Smooth muscle cell (in vitro differentiated cells): ENCODE data around the gene BASP1. TPM values are rescaled to one million over a fixed set of nuclear protein-coding genes. Genes with fewer than 3 reads are reported as not detected.

Source experiments
- DNase-seq: peaks from one replicate; lab custom pipeline; 2025; ENCODE audit not compliant: unreplicated experiment; lab: John Stamatoyannopoulos, UW
- H2AFZ ChIP-seq: fragments of 200-600 bp; sonication (generic); 2 replicates; pipeline ENCODE4 v1.6.0; 2016; ENCODE audit warnings: antibody characterized with exemption, low read depth, mild to moderate bottlenecking
- H3F3A ChIP-seq: fragments of 200-600 bp; sonication (generic); 2 replicates; pipeline ENCODE4 v1.6.0; 2017; ENCODE audit warnings: antibody characterized with exemption, low read depth
- H3K27ac ChIP-seq: fragments of 200-600 bp; sonication (generic); 2 replicates; pipeline ENCODE4 v1.5.1; 2016; ENCODE audit warnings: low read depth, mild to moderate bottlenecking
- H3K27me3 ChIP-seq: fragments of 200-600 bp; sonication (generic); 2 replicates; pipeline ENCODE4 v1.6.1; 2016; ENCODE audit warnings: low read depth, mild to moderate bottlenecking
- H3K36me3 ChIP-seq: fragments of 200-600 bp; sonication (generic); 2 replicates; pipeline ENCODE4 v1.5.1; 2016; ENCODE audit warnings: low read depth
- H3K4me1 ChIP-seq: fragments of 200-600 bp; sonication (generic); 2 replicates; pipeline ENCODE4 v1.5.1; 2016; ENCODE audit warnings: low read depth
- H3K4me2 ChIP-seq: fragments of 200-600 bp; sonication (generic); 2 replicates; pipeline ENCODE4 v1.6.0; 2016; ENCODE audit warnings: mild to moderate bottlenecking
- H3K4me3 ChIP-seq: fragments of 200-600 bp; sonication (generic); 2 replicates; pipeline ENCODE4 v1.5.1; 2016; ENCODE audit warnings: mild to moderate bottlenecking
- H3K79me2 ChIP-seq: fragments of 200-600 bp; sonication (generic); 2 replicates; pipeline ENCODE4 v1.6.0; 2016; ENCODE audit warnings: low read depth, mild to moderate bottlenecking
- H3K9ac ChIP-seq: fragments of 200-600 bp; sonication (generic); 2 replicates; pipeline ENCODE4 v1.6.0; 2016; ENCODE audit warnings: low read depth
- H3K9me3 ChIP-seq: fragments of 200-600 bp; sonication (generic); replicated peaks from 2 replicates; pipeline ENCODE4 v1.5.1; 2016; ENCODE audit warnings: low read depth
- H4K20me1 ChIP-seq: fragments of 200-600 bp; sonication (generic); 2 replicates; pipeline ENCODE4 v1.6.0; 2016; ENCODE audit warnings: low read depth
- CTCF ChIP-seq: fragments of 200-600 bp; sonication (generic); IDR thresholded peaks from 2 replicates; pipeline ENCODE4 v1.5.1; 2017; ENCODE audit warnings: borderline replicate concordance, mild to moderate bottlenecking, antibody characterized with exemption; ENCODE audit not compliant: insufficient read depth, poor library complexity, severe bottlenecking
- WGBS: methylation state at CpG from one replicate; pipeline ENCODE4 v1.1.7; 2016; ENCODE audit warnings: low lambda C conversion rate; 5-methylcytosine and 5-hydroxymethylcytosine counted together
- polyA plus RNA-seq: library from polyadenylated mRNA; unstranded; fragments of >200 nt; fragmentation: Nextera tagmentation; extraction: Ambion mirVana; gene quantifications from 2 replicates; pipeline ENCODE4 v1.2.1, GENCODE V29; 2016
- total RNA-seq: library from RNA; depleted of rRNA; stranded (reverse); fragments of >200 nt; gene quantifications from 2 replicates; pipeline ENCODE4 v1.2.3, GENCODE V29; 2014

The BASP1 gene
- total and polyA plus RNA-seq, 2 experiments from 2014 or later: 194 to 304 TPM

GRCh38 chr5:17174965-17175364, 42.5 kb upstream of the BASP1 start:
- no peak overlapping the region for H2AFZ ChIP-seq
- TF ChIP-seq CTCF: no peak
- H4K20me1 ChIP-seq: no peaks in the 10 kb centered on the region
- no peak overlapping the region for H3K4me2 ChIP-seq
- H3F3A ChIP-seq: no peaks in the 10 kb centered on the region
- H3K27ac ChIP-seq: no peak overlapping the region
- DNase-seq: no peak
- H3K79me2 ChIP-seq: no peaks in the 10 kb centered on the region
- H3K9me3 ChIP-seq: no peaks in the 10 kb centered on the region
- no peaks in the 10 kb centered on the region for H3K36me3 ChIP-seq
- no peaks in the 10 kb centered on the region for H3K27me3 ChIP-seq
- H3K4me3 ChIP-seq: no peak overlapping the region
- H3K9ac ChIP-seq: no peak overlapping the region
- 60% methylated on average over 5 of the region's 5 CpGs for WGBS
- H3K4me1 ChIP-seq: peaks cover 3% of the 10 kb centered on the region

GRCh38 chr5:17177501-17178372, 39.7 kb upstream of the BASP1 start:
- no peak for DNase-seq
- no peak overlapping the region for H3K9ac ChIP-seq
- no peaks in the 10 kb centered on the region for H4K20me1 ChIP-seq
- H3K4me2 ChIP-seq: no peak overlapping the region
- WGBS: 50% methylated on average over 6 of the region's 6 CpGs
- no peak overlapping the region for H3K4me3 ChIP-seq
- peak overlapping the region; percentile 10 for H3K27ac ChIP-seq
- no peak for TF ChIP-seq CTCF
- no peaks in the 10 kb centered on the region for H3K27me3 ChIP-seq
- H3K4me1 ChIP-seq: no peaks in the 10 kb centered on the region
- no peaks in the 10 kb centered on the region for H3K9me3 ChIP-seq
- peaks cover 14% of the 10 kb centered on the region for H3F3A ChIP-seq
- H3K79me2 ChIP-seq: no peaks in the 10 kb centered on the region
- H3K36me3 ChIP-seq: no peaks in the 10 kb centered on the region
- no peak overlapping the region for H2AFZ ChIP-seq

GRCh38 chr5:17178373-17178675, 39.1 kb upstream of the BASP1 start:
- Histone ChIP-seq H3K27ac (peak overlapping the region; percentile 10), H3K9me3 (no peaks in the 10 kb centered on the region), H4K20me1 (no peaks in the 10 kb centered on the region), H2AFZ (no peak overlapping the region), H3K79me2 (no peaks in the 10 kb centered on the region), H3K27me3 (no peaks in the 10 kb centered on the region), H3K4me2 (no peak overlapping the region), H3F3A (peaks cover 20% of the 10 kb centered on the region), H3K36me3 (no peaks in the 10 kb centered on the region), H3K4me1 (no peaks in the 10 kb centered on the region), H3K4me3 (no peak overlapping the region), H3K9ac (no peak overlapping the region)
- TF ChIP-seq CTCF: no peak
- DNase-seq: no peak
- WGBS: 51% methylated on average over 2 of the region's 2 CpGs

GRCh38 chr5:17180330-17180843, 37.0 kb upstream of the BASP1 start:
- H3F3A ChIP-seq: peaks cover 37% of the 10 kb centered on the region
- no peak for TF ChIP-seq CTCF
- no peaks in the 10 kb centered on the region for H3K27me3 ChIP-seq
- no peaks in the 10 kb centered on the region for H3K79me2 ChIP-seq
- H3K4me1 ChIP-seq: peaks cover 8% of the 10 kb centered on the region
- H3K9me3 ChIP-seq: no peaks in the 10 kb centered on the region
- no peak overlapping the region for H3K4me3 ChIP-seq
- DNase-seq: no peak
- 79% methylated on average over 6 of the region's 6 CpGs for WGBS
- H3K27ac ChIP-seq: peak overlapping the region; percentile 98
- peak overlapping the region; percentile 52 for H3K4me2 ChIP-seq
- H2AFZ ChIP-seq: no peak overlapping the region
- H4K20me1 ChIP-seq: no peaks in the 10 kb centered on the region
- H3K36me3 ChIP-seq: no peaks in the 10 kb centered on the region
- H3K9ac ChIP-seq: peak overlapping the region; percentile 77
